ENCODE results near the gene JMJD7.

DNA sequence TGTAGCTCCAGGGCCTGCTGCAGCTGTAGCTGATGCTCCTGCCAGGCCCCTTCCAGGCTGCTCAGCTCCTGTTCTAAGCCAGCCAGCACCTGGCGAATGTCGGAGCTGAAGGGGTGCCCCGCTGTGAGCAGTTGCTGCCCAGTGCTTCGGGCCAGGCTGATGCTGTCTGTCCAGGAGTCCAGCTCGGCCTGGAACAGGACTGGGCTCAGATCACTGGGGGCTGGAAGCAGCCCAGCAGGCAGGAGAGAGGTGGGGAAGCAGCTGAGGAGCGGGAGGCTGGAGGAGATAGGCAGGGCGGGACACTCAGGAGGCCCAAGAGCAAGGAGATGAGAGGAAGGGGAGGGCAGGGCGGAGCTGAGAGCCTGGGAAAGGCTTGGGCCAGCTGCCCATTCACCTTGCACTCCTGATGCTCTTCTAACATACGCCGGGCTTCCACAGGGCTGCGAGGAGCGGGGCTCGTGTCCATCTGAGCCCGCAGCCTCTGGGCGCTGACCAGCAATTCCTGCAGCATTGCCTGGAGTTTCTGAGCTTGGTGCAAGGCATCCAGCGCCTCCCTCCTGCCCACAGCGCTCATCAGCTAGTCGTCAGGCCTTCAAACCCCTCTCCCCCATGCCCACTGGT lies 34.0 kb downstream of the JMJD7 start:
- TF ChIP-seq, protein P1, sequence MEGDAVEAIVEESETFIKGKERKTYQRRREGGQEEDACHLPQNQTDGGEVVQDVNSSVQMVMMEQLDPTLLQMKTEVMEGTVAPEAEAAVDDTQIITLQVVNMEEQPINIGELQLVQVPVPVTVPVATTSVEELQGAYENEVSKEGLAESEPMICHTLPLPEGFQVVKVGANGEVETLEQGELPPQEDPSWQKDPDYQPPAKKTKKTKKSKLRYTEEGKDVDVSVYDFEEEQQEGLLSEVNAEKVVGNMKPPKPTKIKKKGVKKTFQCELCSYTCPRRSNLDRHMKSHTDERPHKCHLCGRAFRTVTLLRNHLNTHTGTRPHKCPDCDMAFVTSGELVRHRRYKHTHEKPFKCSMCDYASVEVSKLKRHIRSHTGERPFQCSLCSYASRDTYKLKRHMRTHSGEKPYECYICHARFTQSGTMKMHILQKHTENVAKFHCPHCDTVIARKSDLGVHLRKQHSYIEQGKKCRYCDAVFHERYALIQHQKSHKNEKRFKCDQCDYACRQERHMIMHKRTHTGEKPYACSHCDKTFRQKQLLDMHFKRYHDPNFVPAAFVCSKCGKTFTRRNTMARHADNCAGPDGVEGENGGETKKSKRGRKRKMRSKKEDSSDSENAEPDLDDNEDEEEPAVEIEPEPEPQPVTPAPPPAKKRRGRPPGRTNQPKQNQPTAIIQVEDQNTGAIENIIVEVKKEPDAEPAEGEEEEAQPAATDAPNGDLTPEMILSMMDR (IDR thresholded peaks at IDR 0.05): no peak
- no peak for TF ChIP-seq POLR2A (IDR thresholded peaks at IDR 0.05)

Measured in uterus (tissue), 2 donors.